Common myeloid progenitor, CD34-positive (primary cell): ENCODE results near the gene CHST13.

Source experiments
- CTCF ChIA-PET: fragments of 350-600 bp; sonication (Branson Sonifier 250); formaldehyde crosslinking; loops from one replicate; lab custom pipeline; 2021; ENCODE audit warnings: antibody characterized with exemption; lab: Charles Lee
- POLR2A ChIA-PET: fragments of 350-600 bp; sonication (Branson Sonifier 250); formaldehyde crosslinking; loops from one replicate; lab custom pipeline; 2021; ENCODE audit warnings: antibody characterized with exemption; lab: Charles Lee
- DNase-seq, 3 donors: peaks; one replicate each; pipeline versions ENCODE4 v3.0.0 to v3.0.0-alpha.2; 2013
- H3K27ac ChIP-seq, 2 experiments: 1 replicate in 1 of 2; 2 replicates in 1 of 2; pipeline ENCODE4 v1.7.0; 2013; ENCODE audit warnings: inconsistent platforms in 2 of 2, low read length in 2 of 2, mild to moderate bottlenecking in 2 of 2, low read depth in 1 of 2, moderate library complexity in 1 of 2; ENCODE audit not compliant: severe bottlenecking in 2 of 2, insufficient read depth in 1 of 2, poor library complexity in 1 of 2
- H3K27me3 ChIP-seq, 5 experiments: replicated peaks in 2 of 5; 1 replicate in 3 of 5; 2 replicates in 2 of 5; pipeline versions ENCODE4 v1.6.1 to v1.7.0; 2013; ENCODE audit warnings: low read length in 4 of 5, mild to moderate bottlenecking in 2 of 5, moderate library complexity in 2 of 5, inconsistent platforms in 1 of 5; ENCODE audit not compliant: insufficient read depth in 5 of 5, control insufficient read depth in 4 of 5
- H3K36me3 ChIP-seq, 4 experiments: 1 replicate in 2 of 4; 2 replicates in 2 of 4; pipeline versions ENCODE4 v1.6.1 to v1.7.0; 2013; ENCODE audit warnings: low read length in 3 of 4, control low read depth in 1 of 4, mild to moderate bottlenecking in 1 of 4; ENCODE audit not compliant: control insufficient read depth in 4 of 4, insufficient read depth in 4 of 4
- H3K4me1 ChIP-seq, 4 experiments: 1 replicate in 3 of 4; 2 replicates in 1 of 4; pipeline versions ENCODE4 v1.6.1 to v1.7.1; 2013; ENCODE audit warnings: low read length in 3 of 4, mild to moderate bottlenecking in 3 of 4, control low read depth in 1 of 4, inconsistent platforms in 1 of 4, moderate library complexity in 1 of 4; ENCODE audit not compliant: control insufficient read depth in 4 of 4, insufficient read depth in 4 of 4; ENCODE audit errors: control extremely low read depth in 1 of 4
- H3K4me3 ChIP-seq, 7 experiments: 1 replicate in 4 of 7; 2 replicates in 3 of 7; pipeline versions ENCODE4 v1.5.1 to v1.7.0; 2013; ENCODE audit warnings: mild to moderate bottlenecking in 7 of 7, low read length in 6 of 7, moderate library complexity in 6 of 7, inconsistent platforms in 2 of 7, low read depth in 2 of 7, control low read depth in 1 of 7; ENCODE audit not compliant: insufficient read depth in 4 of 7, control insufficient read depth in 1 of 7; ENCODE audit errors: extremely low read depth in 1 of 7
- H3K9me3 ChIP-seq, 5 experiments: 1 replicate in 4 of 5; 2 replicates in 1 of 5; pipeline versions ENCODE4 v1.6.1 to v1.7.1; 2013; ENCODE audit warnings: low read length in 4 of 5, mild to moderate bottlenecking in 2 of 5, inconsistent platforms in 1 of 5, low read depth in 1 of 5, moderate library complexity in 1 of 5; ENCODE audit not compliant: control insufficient read depth in 4 of 5, insufficient read depth in 2 of 5; ENCODE audit errors: control extremely low read depth in 1 of 5
- WGBS: methylation state at CpG from one replicate; pipeline ENCODE4 v1.1.5; 2013; ENCODE audit not compliant: insufficient coverage; 5-methylcytosine and 5-hydroxymethylcytosine counted together

The CHST13 gene

GRCh38 chr3:126552688-126553283 lies 28.8 kb downstream of the CHST13 start:
- Histone ChIP-seq H3K27ac (no peak overlapping the region), H3K36me3 (no peaks in the 10 kb centered on the region), H3K27me3 (no peaks in the 10 kb centered on the region), H3K4me1 (peaks cover 0 to 36% (median 32%) of the 10 kb centered on the region in 4 experiments), H3K9me3 (no peaks in the 10 kb centered on the region), H3K4me3 (no peak overlapping the region)
- CTCF ChIA-PET = interaction anchor here (0.6 to 1.7 kb wide), 5 partner anchors 17 to 73 kb away, joined by 3 to 5 read pairs (median 3); no protein-coding TSS in a partner anchor
- POLR2A ChIA-PET = no interaction called here
- 97% methylated on average over 12 of the region's 14 CpGs for WGBS
- DNase-seq = no peak

DNA sequence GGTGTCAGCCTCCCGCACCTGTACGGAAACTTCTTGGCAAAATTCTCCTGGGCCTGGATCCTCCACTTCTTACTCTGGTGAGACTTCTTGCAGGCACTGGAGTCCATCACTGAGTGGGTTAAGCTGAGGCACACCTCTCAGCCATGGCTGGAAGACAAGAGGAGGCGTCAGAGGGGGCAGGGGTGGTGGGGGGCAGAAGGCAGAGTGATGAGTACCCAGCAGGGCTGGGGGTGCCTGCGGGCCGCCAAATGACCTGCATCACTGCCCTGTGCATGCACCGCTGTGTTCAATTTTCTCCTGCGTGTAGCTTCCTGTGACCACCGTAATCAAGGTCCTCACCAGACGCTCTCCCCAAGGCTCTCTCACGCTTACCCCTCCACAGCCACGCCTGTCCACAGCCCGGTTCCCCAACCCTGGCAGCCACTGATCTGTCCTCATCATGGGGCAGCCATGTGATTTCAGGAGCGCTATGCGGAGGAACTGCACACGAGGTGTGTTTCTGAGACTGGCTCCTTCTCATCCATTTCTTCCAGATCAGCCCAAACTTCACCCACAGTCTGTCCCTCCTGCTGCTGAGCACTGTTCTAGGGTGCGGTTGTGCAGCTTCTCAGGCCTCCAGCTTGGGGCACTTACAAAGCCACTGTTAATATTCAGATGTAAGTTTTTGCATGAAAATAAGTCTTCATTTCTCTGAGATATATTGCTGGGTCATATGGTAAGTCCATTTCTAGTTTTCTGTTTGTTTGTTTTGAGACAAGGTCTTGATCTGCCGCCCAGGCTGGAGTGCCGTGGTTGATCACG lies 29.5 kb downstream of the CHST13 start:
- H3K4me1 ChIP-seq = peaks cover 0 to 33% (median 31%) of the 10 kb centered on the region in 4 experiments
- no peak overlapping the region for H3K27ac ChIP-seq
- DNase-seq = no peak
- no peaks in the 10 kb centered on the region for H3K9me3 ChIP-seq
- CTCF ChIA-PET = interaction anchor here (1.2 to 1.7 kb wide), 5 partner anchors 26 to 60 kb away, joined by 3 to 5 read pairs (median 3); no protein-coding TSS in a partner anchor
- no peak overlapping the region for H3K4me3 ChIP-seq
- no peaks in the 10 kb centered on the region for H3K36me3 ChIP-seq
- WGBS = 95% methylated on average over 16 of the region's 19 CpGs
- POLR2A ChIA-PET = no interaction called here
- H3K27me3 ChIP-seq = no peaks in the 10 kb centered on the region

DNA sequence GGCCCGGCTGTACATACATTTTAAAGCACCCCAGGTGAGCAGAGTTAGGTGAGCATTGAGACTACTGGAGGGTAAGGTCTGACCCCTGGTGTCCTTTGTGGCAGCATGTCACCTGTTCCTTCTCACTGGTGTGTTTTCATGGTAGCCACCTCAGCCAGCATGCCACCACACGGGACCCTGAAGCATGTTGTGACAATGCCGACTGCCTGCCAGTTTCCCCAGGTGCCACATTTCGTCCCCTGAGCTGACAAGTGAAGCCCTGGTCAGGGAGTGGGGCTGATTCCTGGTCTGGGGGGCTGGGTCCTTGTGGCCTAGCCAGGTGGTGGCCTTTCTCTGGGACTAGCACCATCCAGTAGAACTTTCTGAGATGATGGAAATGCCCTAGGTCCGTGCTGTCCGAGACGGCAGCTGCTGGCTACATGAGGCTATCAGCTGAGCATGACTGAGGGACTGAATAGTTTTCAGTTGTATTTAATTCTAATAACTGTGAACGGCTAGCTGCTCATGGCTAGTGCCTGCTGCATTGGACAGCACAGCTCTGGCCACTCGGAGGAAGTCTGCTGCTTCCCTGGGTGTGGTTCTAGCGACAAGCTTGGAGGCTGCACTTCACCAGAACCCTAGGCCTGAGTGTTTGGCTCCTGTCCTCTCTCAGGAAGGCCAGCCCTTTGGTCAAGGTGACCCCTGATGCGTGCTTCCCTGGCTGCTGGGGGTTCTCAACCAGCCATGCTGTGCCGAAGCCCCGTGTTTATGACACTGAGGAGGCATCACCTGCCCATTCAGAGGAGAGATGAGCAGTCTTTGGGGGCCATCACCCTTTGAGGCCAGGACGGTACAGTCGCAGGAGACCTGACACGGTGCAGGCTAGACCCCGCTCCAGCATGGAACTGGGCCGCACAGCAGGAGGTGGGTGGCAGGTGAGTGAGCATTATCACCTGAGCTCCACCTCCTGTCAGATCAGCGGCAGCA lies 30.9 kb downstream of the CHST13 start:
- 94% methylated on average over 12 of the region's 19 CpGs for WGBS
- H3K27me3 ChIP-seq = no peaks in the 10 kb centered on the region
- H3K27ac ChIP-seq = no peak overlapping the region
- no peaks in the 10 kb centered on the region for H3K9me3 ChIP-seq
- no peak for DNase-seq
- no peaks in the 10 kb centered on the region for H3K36me3 ChIP-seq
- CTCF ChIA-PET = interaction anchor here (1.2 to 2.7 kb wide), 3 partner anchors 9 to 29 kb away, joined by 3 to 11 read pairs (median 4); no protein-coding TSS in a partner anchor
- POLR2A ChIA-PET = no interaction called here
- H3K4me1 ChIP-seq = peaks cover 0 to 20% (median 19%) of the 10 kb centered on the region in 4 experiments
- no peak overlapping the region for H3K4me3 ChIP-seq

- Histone ChIP-seq H3K4me3 (no peak overlapping the region), H3K27ac (no peak overlapping the region), H3K36me3 (no peaks in the 10 kb centered on the region), H3K4me1 (peaks cover 0 to 9% (median 7%) of the 10 kb centered on the region in 4 experiments), H3K27me3 (no peaks in the 10 kb centered on the region), H3K9me3 (no peaks in the 10 kb centered on the region)
- 84% methylated on average over 9 of the region's 10 CpGs for WGBS
- DNase-seq = no peak
- ChIA-PET POLR2A (no interaction called here), CTCF (interaction anchor here (2.7 kb wide), 1 partner anchor 10 kb away, joined by 11 read pairs; no protein-coding TSS in a partner anchor)
Observed at GRCh38 chr3:126555795-126556636, 32.1 kb downstream of the CHST13 start.

GRCh38 chr3:126556637-126557414 lies 32.9 kb downstream of the CHST13 start:
- Histone ChIP-seq H3K4me3 (no peak overlapping the region), H3K9me3 (peaks cover 0 to 4% (median 0%) of the 10 kb centered on the region in 5 experiments), H3K27me3 (no peaks in the 10 kb centered on the region), H3K4me1 (peaks cover 0 to 1% (median 0%) of the 10 kb centered on the region in 4 experiments), H3K36me3 (no peaks in the 10 kb centered on the region), H3K27ac (no peak overlapping the region)
- CTCF ChIA-PET = interaction anchor here (1.1 to 2.7 kb wide), 2 partner anchors 11 to 36 kb away, joined by 7 to 11 read pairs; no protein-coding TSS in a partner anchor
- POLR2A ChIA-PET = no interaction called here
- 98% methylated on average over 8 of the region's 8 CpGs for WGBS
- DNase-seq = no peak
